ENCODE measurements around the gene PAM. TPM values are rescaled to one million over a fixed set of nuclear protein-coding genes. Genes with fewer than 3 reads are reported as not detected.

PAM gene
- total RNA-seq, 2 donors from 2014 or later = 69.2 to 124 TPM

GRCh38 chr5:102760815-102761214 lies 5.7 kb downstream of the PAM start:
- DNase-seq = no peak
- H3K4me1 ChIP-seq = no peaks in the 10 kb centered on the region
- no peak overlapping the region for H3K9ac ChIP-seq (ENCODE audit: low read depth in 2 of 2, low read length in 2 of 2)
- no peaks in the 10 kb centered on the region for H3K9me3 ChIP-seq
- H3K4me3 ChIP-seq = no peak overlapping the region
- intact Hi-C loops (cut with DNase I) = no loop called here
- no peak overlapping the region for H3K27ac ChIP-seq
- H3K36me3 ChIP-seq = no peaks in the 10 kb centered on the region
- TF ChIP-seq CTCF (IDR thresholded peaks at IDR 0.05) = no peak
- no peaks in the 10 kb centered on the region for H3K27me3 ChIP-seq

DNA sequence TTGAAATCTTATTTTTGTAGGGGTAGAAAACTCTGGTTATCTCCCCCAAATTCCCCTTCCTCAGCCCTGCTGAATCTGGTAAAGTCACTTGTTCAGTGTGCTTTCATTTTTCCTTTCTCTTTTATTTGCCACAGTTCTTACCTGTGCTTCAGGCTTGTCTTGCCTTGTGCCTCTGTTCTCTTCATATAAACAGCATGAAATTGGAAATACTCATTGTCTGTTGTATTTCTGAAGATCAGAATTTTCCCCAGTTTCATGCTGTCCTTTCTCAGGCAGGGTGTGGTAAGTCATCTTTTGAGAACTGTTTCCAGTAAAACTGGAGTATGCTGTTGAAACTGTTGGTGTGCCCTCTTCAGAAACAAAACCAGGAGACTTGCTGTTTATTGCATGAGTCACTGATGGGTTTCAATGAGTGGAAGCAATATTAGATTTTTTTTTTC lies 7.0 kb downstream of the PAM start:
- Histone ChIP-seq H3K27ac (no peak overlapping the region), H3K4me3 (no peak overlapping the region), H3K27me3 (no peaks in the 10 kb centered on the region), H3K9me3 (no peaks in the 10 kb centered on the region), H3K4me1 (no peaks in the 10 kb centered on the region), H3K9ac (ENCODE audit: low read depth in 2 of 2, low read length in 2 of 2) (no peak overlapping the region), H3K36me3 (no peaks in the 10 kb centered on the region)
- no peak for DNase-seq
- intact Hi-C loops (cut with DNase I) = no loop called here
- no peak for TF ChIP-seq CTCF (IDR thresholded peaks at IDR 0.05)

DNA sequence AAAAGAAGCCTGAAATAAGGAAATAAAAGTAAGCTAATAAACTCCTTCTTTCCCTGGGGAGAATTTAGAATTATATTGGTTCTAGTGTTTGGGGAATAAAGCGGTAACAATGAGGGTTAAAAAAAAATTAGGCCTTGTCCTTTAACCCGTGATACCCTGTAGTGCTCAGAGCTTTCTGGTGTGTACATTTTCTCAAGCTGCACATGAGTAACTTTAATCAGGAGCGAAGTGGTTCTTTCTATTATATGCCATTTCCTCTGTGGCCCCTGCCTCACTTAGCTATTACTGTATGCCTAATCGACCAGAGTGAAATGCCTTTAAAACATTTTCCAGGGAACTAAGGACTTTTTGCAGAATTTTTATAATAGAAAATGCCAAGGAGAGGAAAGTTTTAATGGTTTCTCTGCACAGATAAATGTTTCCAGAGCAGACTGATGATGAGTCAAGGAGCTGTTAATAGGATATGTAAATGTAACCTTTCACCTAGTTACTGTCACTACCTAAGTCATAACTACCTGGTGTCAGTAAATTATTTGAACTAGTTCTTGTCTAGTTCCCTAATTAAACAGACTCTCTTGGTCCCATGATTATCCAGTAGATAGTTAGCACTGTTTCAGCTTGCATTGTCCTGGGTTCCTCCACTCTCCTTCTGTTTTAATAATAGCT lies 7.6 kb downstream of the PAM start:
- H3K27ac ChIP-seq = no peak overlapping the region
- no peaks in the 10 kb centered on the region for H3K9me3 ChIP-seq
- no peak overlapping the region for H3K9ac ChIP-seq (ENCODE audit: low read depth in 2 of 2, low read length in 2 of 2)
- no peak overlapping the region for H3K4me3 ChIP-seq
- DNase-seq = no peak
- intact Hi-C loops (cut with DNase I) = no loop called here
- H3K27me3 ChIP-seq = no peaks in the 10 kb centered on the region
- TF ChIP-seq CTCF (IDR thresholded peaks at IDR 0.05) = no peak
- H3K4me1 ChIP-seq = no peaks in the 10 kb centered on the region
- H3K36me3 ChIP-seq = no peaks in the 10 kb centered on the region

DNA sequence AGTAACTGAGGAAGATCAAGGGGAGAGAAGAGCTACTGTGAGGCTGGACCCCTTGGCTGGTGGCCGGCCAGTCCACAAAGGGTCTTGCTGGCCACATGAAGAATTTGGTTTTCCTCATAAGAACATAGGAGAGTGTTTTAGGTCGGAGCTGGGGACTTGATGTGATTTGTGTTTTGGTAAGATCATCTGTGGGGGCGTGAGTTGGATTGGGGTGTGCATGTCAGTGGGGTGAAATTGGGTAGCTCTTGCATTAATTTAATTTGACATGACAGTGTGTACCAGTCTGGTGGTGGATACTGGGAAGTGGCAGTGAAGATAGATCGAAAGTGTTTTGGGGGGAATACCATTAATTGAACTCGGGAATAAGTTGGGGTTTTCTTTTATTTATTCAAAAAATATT lies 8.6 kb downstream of the PAM start:
- H3K9ac ChIP-seq (ENCODE audit: low read depth in 2 of 2, low read length in 2 of 2) = no peak overlapping the region
- DNase-seq = no peak
- no peaks in the 10 kb centered on the region for H3K36me3 ChIP-seq
- no peaks in the 10 kb centered on the region for H3K4me1 ChIP-seq
- H3K9me3 ChIP-seq = no peaks in the 10 kb centered on the region
- TF ChIP-seq CTCF (IDR thresholded peaks at IDR 0.05) = no peak
- H3K27me3 ChIP-seq = no peaks in the 10 kb centered on the region
- intact Hi-C loops (cut with DNase I) = no loop called here
- H3K27ac ChIP-seq = no peak overlapping the region
- H3K4me3 ChIP-seq = no peak overlapping the region

DNA sequence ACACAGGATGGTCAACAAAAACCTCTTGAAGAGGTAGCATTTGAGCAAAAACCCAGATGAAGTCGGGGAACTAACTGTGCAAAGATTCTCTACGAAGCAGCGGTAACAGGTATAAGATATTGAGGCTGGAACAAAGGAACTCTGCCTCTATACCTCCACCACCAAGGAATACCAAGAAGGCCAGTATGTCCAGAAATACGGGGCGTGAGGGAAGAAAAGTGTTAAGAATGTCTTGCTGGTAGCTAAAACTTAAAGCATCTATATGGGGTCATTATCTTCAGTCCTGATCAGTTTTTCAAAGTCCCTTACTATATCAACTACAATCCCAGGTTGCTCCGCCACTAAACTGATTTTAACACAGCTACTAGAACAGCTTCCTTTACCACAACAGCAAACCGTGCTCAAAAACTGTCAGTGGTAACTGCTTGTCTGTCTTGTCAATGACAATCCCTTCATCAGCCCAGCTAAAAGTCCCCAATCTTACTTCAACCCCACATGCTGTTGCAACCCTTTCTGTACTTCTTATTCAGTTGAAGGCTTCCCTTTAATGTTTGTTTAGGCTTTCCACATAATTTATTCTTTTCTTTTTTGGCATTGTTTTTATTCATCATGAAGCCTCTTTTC lies 9.4 kb downstream of the PAM start:
- H3K9me3 ChIP-seq = no peaks in the 10 kb centered on the region
- no peaks in the 10 kb centered on the region for H3K27me3 ChIP-seq
- DNase-seq = no peak
- no peaks in the 10 kb centered on the region for H3K36me3 ChIP-seq
- H3K4me3 ChIP-seq = no peak overlapping the region
- H3K27ac ChIP-seq = no peak overlapping the region
- intact Hi-C loops (cut with DNase I) = no loop called here
- no peaks in the 10 kb centered on the region for H3K4me1 ChIP-seq
- H3K9ac ChIP-seq (ENCODE audit: low read depth in 2 of 2, low read length in 2 of 2) = no peak overlapping the region
- no peak for TF ChIP-seq CTCF (IDR thresholded peaks at IDR 0.05)

Measured in colonic mucosa (tissue), 4 donors.